ENCODE results near the gene ACTN4.

DNA sequence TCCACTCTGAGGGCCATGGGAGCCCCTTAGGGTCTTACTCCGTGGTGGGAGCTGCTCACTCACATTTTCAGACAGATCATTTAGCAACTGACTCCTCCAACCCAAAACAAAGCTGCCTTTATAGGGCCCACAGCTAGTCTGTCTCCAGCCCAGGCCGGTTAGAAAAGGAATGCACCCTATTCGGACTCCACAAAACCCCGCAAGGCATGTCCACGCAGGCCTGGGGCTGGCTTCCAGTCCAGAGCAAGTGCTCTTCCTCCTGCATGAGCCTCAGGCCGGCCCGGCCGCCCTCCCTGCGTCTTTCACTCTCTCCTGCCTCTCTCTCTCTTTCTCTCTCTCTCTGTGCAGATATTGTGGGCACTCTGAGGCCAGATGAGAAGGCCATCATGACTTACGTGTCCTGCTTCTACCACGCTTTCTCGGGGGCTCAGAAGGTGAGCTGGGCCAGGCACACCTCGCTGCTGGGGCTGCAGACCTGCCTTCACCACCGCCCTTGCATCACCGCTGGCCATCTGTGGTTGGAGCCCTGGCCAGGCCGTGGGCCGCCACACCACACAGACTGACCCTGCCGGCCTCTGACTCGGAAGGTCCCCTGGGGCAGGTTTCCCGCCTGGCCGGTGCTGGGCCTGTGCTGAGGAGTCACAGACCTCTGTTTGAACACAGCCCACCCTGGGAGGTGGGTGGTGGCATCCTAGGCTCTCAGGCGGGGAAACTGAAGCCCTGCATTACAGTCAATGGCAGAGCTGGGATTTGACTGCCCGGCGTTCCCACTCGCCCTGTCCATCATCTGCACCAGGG lies 63.7 kb downstream of the ACTN4 start:
- no peak for TF ChIP-seq EZH2phosphoT487 (IDR thresholded peaks at IDR 0.05; ENCODE audit: low read depth)
- TF ChIP-seq, protein P1, sequence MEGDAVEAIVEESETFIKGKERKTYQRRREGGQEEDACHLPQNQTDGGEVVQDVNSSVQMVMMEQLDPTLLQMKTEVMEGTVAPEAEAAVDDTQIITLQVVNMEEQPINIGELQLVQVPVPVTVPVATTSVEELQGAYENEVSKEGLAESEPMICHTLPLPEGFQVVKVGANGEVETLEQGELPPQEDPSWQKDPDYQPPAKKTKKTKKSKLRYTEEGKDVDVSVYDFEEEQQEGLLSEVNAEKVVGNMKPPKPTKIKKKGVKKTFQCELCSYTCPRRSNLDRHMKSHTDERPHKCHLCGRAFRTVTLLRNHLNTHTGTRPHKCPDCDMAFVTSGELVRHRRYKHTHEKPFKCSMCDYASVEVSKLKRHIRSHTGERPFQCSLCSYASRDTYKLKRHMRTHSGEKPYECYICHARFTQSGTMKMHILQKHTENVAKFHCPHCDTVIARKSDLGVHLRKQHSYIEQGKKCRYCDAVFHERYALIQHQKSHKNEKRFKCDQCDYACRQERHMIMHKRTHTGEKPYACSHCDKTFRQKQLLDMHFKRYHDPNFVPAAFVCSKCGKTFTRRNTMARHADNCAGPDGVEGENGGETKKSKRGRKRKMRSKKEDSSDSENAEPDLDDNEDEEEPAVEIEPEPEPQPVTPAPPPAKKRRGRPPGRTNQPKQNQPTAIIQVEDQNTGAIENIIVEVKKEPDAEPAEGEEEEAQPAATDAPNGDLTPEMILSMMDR (IDR thresholded peaks at IDR 0.05; ENCODE audit: low read depth, low read length) = no peak

Data from OCI-LY3 (cell line).